DOHH2 (cell line): ENCODE results near the gene KLHDC1.

Source experiments
- H3F3A ChIP-seq: fragments of 200-600 bp; sonication (generic), shearing (Covaris generic); 2 replicates; pipeline ENCODE4 v1.6.0; 2016; ENCODE audit warnings: antibody characterized with exemption, mild to moderate bottlenecking; ENCODE audit not compliant: control insufficient read depth, insufficient read depth
- H3K27ac ChIP-seq: fragments of 200-600 bp; sonication (generic); 2 replicates; pipeline ENCODE4 v1.5.1; 2014; ENCODE audit warnings: low read depth, mild to moderate bottlenecking, low read length, moderate library complexity
- H3K27me3 ChIP-seq: fragments of 200-600 bp; sonication (generic); 2 replicates; pipeline ENCODE4 v1.6.1; 2014; ENCODE audit warnings: mild to moderate bottlenecking, low read length, mixed read lengths; ENCODE audit not compliant: control insufficient read depth
- H3K36me3 ChIP-seq: fragments of 200-600 bp; sonication (generic); 2 replicates; pipeline ENCODE4 v1.6.1; 2014; ENCODE audit warnings: mild to moderate bottlenecking, low read length, moderate library complexity, mixed read lengths; ENCODE audit not compliant: control insufficient read depth
- H3K4me1 ChIP-seq: fragments of 200-600 bp; sonication (generic); 2 replicates; pipeline ENCODE4 v1.6.1; 2014; ENCODE audit warnings: mild to moderate bottlenecking, low read length, mixed read lengths; ENCODE audit not compliant: control insufficient read depth
- H3K4me2 ChIP-seq: fragments of 200-600 bp; sonication (generic); 2 replicates; pipeline ENCODE4 v1.6.0; 2014; ENCODE audit warnings: mild to moderate bottlenecking, low read length, moderate library complexity
- H3K4me3 ChIP-seq: fragments of 200-600 bp; sonication (generic); 2 replicates; pipeline ENCODE4 v1.5.1; 2014; ENCODE audit warnings: mild to moderate bottlenecking, low read length, mixed read lengths
- H3K79me2 ChIP-seq: fragments of 200-600 bp; sonication (generic); 2 replicates; pipeline ENCODE4 v1.6.1; 2014; ENCODE audit warnings: mild to moderate bottlenecking, low read length, mixed read lengths; ENCODE audit not compliant: control insufficient read depth
- H3K9me2 ChIP-seq: fragments of 200-600 bp; sonication (generic); replicated peaks from 2 replicates; pipeline ENCODE4 v1.6.1; 2014; ENCODE audit warnings: mild to moderate bottlenecking, low read length, mixed read lengths; ENCODE audit not compliant: control insufficient read depth
- H3K9me3 ChIP-seq: fragments of 200-600 bp; sonication (generic); 2 replicates; pipeline ENCODE4 v1.6.1; 2014; ENCODE audit warnings: antibody characterized with exemption, low read length, mixed read lengths; ENCODE audit not compliant: control insufficient read depth, insufficient read depth
- H4K20me1 ChIP-seq: fragments of 200-600 bp; sonication (generic); 2 replicates; pipeline ENCODE4 v1.6.0; 2014; ENCODE audit warnings: low read depth, mild to moderate bottlenecking, antibody characterized with exemption, low read length, moderate library complexity; ENCODE audit not compliant: control insufficient read depth, insufficient read depth
- CTCF ChIP-seq: fragments of 200-600 bp; sonication (generic); IDR thresholded peaks from one replicate; pipeline ENCODE4 v1.5.1; 2014; ENCODE audit warnings: antibody characterized with exemption, mild to moderate bottlenecking, low read depth, low read length; ENCODE audit not compliant: poor library complexity, severe bottlenecking
- EZH2phosphoT487 ChIP-seq: fragments of 200-600 bp; sonication (generic); IDR thresholded peaks from 2 replicates; pipeline ENCODE4 v1.6.1; 2017; ENCODE audit warnings: borderline replicate concordance, mild to moderate bottlenecking, antibody characterized with exemption, low read length, moderate library complexity, mixed read lengths

KLHDC1 gene

GRCh38 chr14:49659526-49660455 is 33.1 kb upstream of the KLHDC1 start:
- Histone ChIP-seq H3K27me3 (no peaks in the 10 kb centered on the region), H3F3A (peaks cover 3% of the 10 kb centered on the region; the same call in 1 of the 2 replicates), H3K79me2 (no peaks in the 10 kb centered on the region), H3K27ac (no peak overlapping the region), H3K4me2 (no peak overlapping the region), H3K9me2 (no peaks in the 10 kb centered on the region), H3K4me3 (no peak overlapping the region), H3K36me3 (peaks cover 45% of the 10 kb centered on the region), H3K9me3 (no peaks in the 10 kb centered on the region), H4K20me1 (no peaks in the 10 kb centered on the region), H3K4me1 (no peaks in the 10 kb centered on the region)
- no peak for TF ChIP-seq EZH2phosphoT487
- TF ChIP-seq CTCF: no peak

GRCh38 chr14:49670475-49670874 is 22.4 kb upstream of the KLHDC1 start:
- no peaks in the 10 kb centered on the region for H3K27me3 ChIP-seq
- H3K9me2 ChIP-seq: no peaks in the 10 kb centered on the region
- H3K4me3 ChIP-seq: no peak overlapping the region
- H3K9me3 ChIP-seq: no peaks in the 10 kb centered on the region
- H3K36me3 ChIP-seq: peaks cover 53% of the 10 kb centered on the region
- no peak for TF ChIP-seq EZH2phosphoT487
- no peak for TF ChIP-seq CTCF
- H3K4me2 ChIP-seq: no peak overlapping the region
- 0 out of 2 replicates have a peak, but pooled peaks cover 2% of the 10 kb centered on the region for H3K79me2 ChIP-seq
- peaks cover 16% of the 10 kb centered on the region for H3F3A ChIP-seq
- no peaks in the 10 kb centered on the region for H4K20me1 ChIP-seq
- H3K4me1 ChIP-seq: no peaks in the 10 kb centered on the region
- no peak overlapping the region for H3K27ac ChIP-seq

GRCh38 chr14:49673586-49673985 is 19.3 kb upstream of the KLHDC1 start:
- no peak overlapping the region for H3K27ac ChIP-seq
- H3K4me2 ChIP-seq: no peak overlapping the region
- H3K36me3 ChIP-seq: peaks cover 64% of the 10 kb centered on the region
- peaks cover 8% of the 10 kb centered on the region for H3K79me2 ChIP-seq
- no peaks in the 10 kb centered on the region for H3K4me1 ChIP-seq
- H3F3A ChIP-seq: peaks cover 13% of the 10 kb centered on the region; the same call in 1 of the 2 replicates
- no peaks in the 10 kb centered on the region for H3K9me3 ChIP-seq
- no peaks in the 10 kb centered on the region for H3K27me3 ChIP-seq
- H3K9me2 ChIP-seq: no peaks in the 10 kb centered on the region
- H4K20me1 ChIP-seq: no peaks in the 10 kb centered on the region
- no peak overlapping the region for H3K4me3 ChIP-seq
- TF ChIP-seq CTCF (no peak), EZH2phosphoT487 (no peak)
